ENCODE data around the gene METRNL.

- TF ChIP-seq POLR2AphosphoS5 (IDR thresholded peaks at IDR 0.05; ENCODE audit: insufficient read depth in 1 of 2, low read depth in 1 of 2), result no peak
- TF ChIP-seq POLR2A (IDR thresholded peaks at IDR 0.05), result no peak
These were observed 2.5 kb upstream of the METRNL start for GRCh38 chr17:83076938-83077337.
